ENCODE data around the gene GCNA. TPM values are rescaled to one million over a fixed set of nuclear protein-coding genes. Genes with fewer than 3 reads are reported as not detected.

Gene GCNA
- total and polyA plus RNA-seq, 2 of the 13 experiments (the other 11 are each of a cell fraction or from before 2014, with no cell fraction given): 0.38 to 0.66 TPM

- TF ChIP-seq SP2 (CRISPR knock-in tag; IDR thresholded peaks at IDR 0.05): no peak
- TF ChIP-seq SNRNP70 (IDR thresholded peaks at IDR 0.05; ENCODE audit: low read depth, low read length): no peak
- TF ChIP-seq GABPB1 (CRISPR knock-in tag; IDR thresholded peaks at IDR 0.05): peak; percentile 82
- TF ChIP-seq ZNF180 (CRISPR knock-in tag; IDR thresholded peaks at IDR 0.05; ENCODE audit: borderline replicate concordance, low read depth): no peak
- no peak for TF ChIP-seq ZNF552 (CRISPR knock-in tag; IDR thresholded peaks at IDR 0.05; ENCODE audit: borderline replicate concordance)
- no peak for TF ChIP-seq NFE2 (CRISPR knock-in tag; IDR thresholded peaks at IDR 0.05)
- no peak for TF ChIP-seq ZNF776 (CRISPR knock-in tag; IDR thresholded peaks at IDR 0.05)
- TF ChIP-seq SNAI1 (CRISPR knock-in tag; IDR thresholded peaks at IDR 0.05; ENCODE audit: borderline replicate concordance): no peak
- TF ChIP-seq ZNF496 (CRISPR knock-in tag; IDR thresholded peaks at IDR 0.05; ENCODE audit: insufficient replicate concordance): no peak
- peak; percentile 73 for TF ChIP-seq TFDP2 (CRISPR knock-in tag; IDR thresholded peaks at IDR 0.05)
- peak; percentile 65 for TF ChIP-seq CREB1 (IDR thresholded peaks at IDR 0.05)
- TF ChIP-seq CREB1 (CRISPR knock-in tag; IDR thresholded peaks at IDR 0.05): peak; percentile 68; the same call in 1 of the 2 replicates
- peak; percentile 90 for TF ChIP-seq POLR2AphosphoS5 (IDR thresholded peaks at IDR 0.05; ENCODE audit: low read depth, low read length)
- TF ChIP-seq CERS6 (CRISPR knock-in tag; IDR thresholded peaks at IDR 0.05): no peak
- TF ChIP-seq CBX1 (IDR thresholded peaks at IDR 0.05; ENCODE audit: low read depth): peak; percentile 66
- TF ChIP-seq TSC22D2 (CRISPR knock-in tag; IDR thresholded peaks at IDR 0.05; ENCODE audit: borderline replicate concordance): peak; percentile 45; the same call in 1 of the 2 replicates
- no peak for TF ChIP-seq ZNF251 (CRISPR knock-in tag; IDR thresholded peaks at IDR 0.05)
- TF ChIP-seq MED13 (CRISPR knock-in tag; IDR thresholded peaks at IDR 0.05): peak; percentile 60; the same call in 1 of the 2 replicates
- TF ChIP-seq PRDM10 (CRISPR knock-in tag; IDR thresholded peaks at IDR 0.05; ENCODE audit: low read depth): peak; percentile 49; the same call in 1 of the 2 replicates
- no peak for TF ChIP-seq ZNF468 (CRISPR knock-in tag; IDR thresholded peaks at IDR 0.05)
- peak; percentile 59; the same call in 1 of the 2 replicates for TF ChIP-seq IKZF5 (CRISPR knock-in tag; IDR thresholded peaks at IDR 0.05)
- peak; percentile 7; the same call in 1 of the 2 replicates for TF ChIP-seq HNF4A (CRISPR knock-in tag; IDR thresholded peaks at IDR 0.05)
- TF ChIP-seq ZNF326 (CRISPR knock-in tag; IDR thresholded peaks at IDR 0.05; ENCODE audit: borderline replicate concordance): no peak
Observed at GRCh38 chrX:71532753-71533425, 45.3 kb upstream of the GCNA start, which contains the start of gene OGT (continued).
